Suprapubic skin (tissue), 3 donors: ENCODE measurements around the gene PDE7B.

Experiments
- POLR2A ChIP-seq, 2 donors: fragments of 450-650 bp; IDR thresholded peaks; one replicate each; pipeline ENCODE4 v1.6.1; 2017; ENCODE audit warnings: antibody characterized with exemption in 2 of 2, mild to moderate bottlenecking in 2 of 2, moderate library complexity in 2 of 2
- TF ChIP-seq, protein P1 (sequence below), 2 donors: fragments of 200-600 bp in 1 of 2; fragments of 450-650 bp in 1 of 2; sonication (generic) in 1 of 2; IDR thresholded peaks; one replicate each; pipeline ENCODE4 v1.5.1; 2016 to 2019; ENCODE audit warnings: antibody characterized with exemption in 2 of 2, mild to moderate bottlenecking in 1 of 2, moderate library complexity in 1 of 2

DNA sequence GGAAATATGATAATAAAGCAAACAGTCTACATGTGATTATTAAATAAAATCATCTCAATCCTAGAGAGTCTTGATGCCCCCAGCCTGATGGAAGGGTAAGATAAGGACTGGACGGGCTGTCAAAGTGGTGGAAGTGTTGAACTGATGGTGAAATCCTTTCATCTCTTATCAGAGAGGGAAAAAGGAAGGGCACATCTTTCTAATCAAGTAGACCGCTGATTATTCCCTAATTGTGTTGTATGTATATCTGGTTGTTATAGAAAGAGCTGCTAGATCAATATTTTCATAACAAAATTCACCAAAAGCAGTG, 184.5 kb downstream of the PDE7B start:
- TF ChIP-seq, protein P1, sequence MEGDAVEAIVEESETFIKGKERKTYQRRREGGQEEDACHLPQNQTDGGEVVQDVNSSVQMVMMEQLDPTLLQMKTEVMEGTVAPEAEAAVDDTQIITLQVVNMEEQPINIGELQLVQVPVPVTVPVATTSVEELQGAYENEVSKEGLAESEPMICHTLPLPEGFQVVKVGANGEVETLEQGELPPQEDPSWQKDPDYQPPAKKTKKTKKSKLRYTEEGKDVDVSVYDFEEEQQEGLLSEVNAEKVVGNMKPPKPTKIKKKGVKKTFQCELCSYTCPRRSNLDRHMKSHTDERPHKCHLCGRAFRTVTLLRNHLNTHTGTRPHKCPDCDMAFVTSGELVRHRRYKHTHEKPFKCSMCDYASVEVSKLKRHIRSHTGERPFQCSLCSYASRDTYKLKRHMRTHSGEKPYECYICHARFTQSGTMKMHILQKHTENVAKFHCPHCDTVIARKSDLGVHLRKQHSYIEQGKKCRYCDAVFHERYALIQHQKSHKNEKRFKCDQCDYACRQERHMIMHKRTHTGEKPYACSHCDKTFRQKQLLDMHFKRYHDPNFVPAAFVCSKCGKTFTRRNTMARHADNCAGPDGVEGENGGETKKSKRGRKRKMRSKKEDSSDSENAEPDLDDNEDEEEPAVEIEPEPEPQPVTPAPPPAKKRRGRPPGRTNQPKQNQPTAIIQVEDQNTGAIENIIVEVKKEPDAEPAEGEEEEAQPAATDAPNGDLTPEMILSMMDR (IDR thresholded peaks at IDR 0.05) = no peak
- no peak for TF ChIP-seq POLR2A (IDR thresholded peaks at IDR 0.05)
